Esophagus squamous epithelium (tissue), 5 donors: ENCODE measurements around the gene CBFA2T3. TPM values are rescaled to one million over a fixed set of nuclear protein-coding genes. Genes with fewer than 3 reads are reported as not detected.
A peak's percentile ranks its signal among the peaks of the same experiment; 100 is the strongest.

Experiments used
- DNase-seq: peaks from one replicate; lab custom pipeline; 2025; lab: John Stamatoyannopoulos, UW
- H3K27ac ChIP-seq, 4 donors: fragments of 200-600 bp; sonication (generic); one replicate each; pipeline ENCODE4 v1.5.1; 2016 to 2019; ENCODE audit warnings: mild to moderate bottlenecking in 1 of 4
- H3K27me3 ChIP-seq, 4 donors: fragments of 200-600 bp; sonication (generic); 1 replicate in 3 of 4; 2 replicates in 1 of 4; pipeline versions ENCODE4 v1.5.1 to v1.6.0; 2017 to 2021; ENCODE audit warnings: antibody characterized with exemption in 1 of 4
- H3K36me3 ChIP-seq, 3 donors: fragments of 200-600 bp; sonication (generic); one replicate each; pipeline ENCODE4 v1.5.1; 2016 to 2019
- H3K4me1 ChIP-seq, 3 donors: fragments of 200-600 bp; sonication (generic); one replicate each; pipeline ENCODE4 v1.5.1; 2017 to 2019
- H3K4me3 ChIP-seq, 4 donors: fragments of 200-600 bp; sonication (generic); 1 replicate in 3 of 4; 2 replicates in 1 of 4; pipeline ENCODE4 v1.5.1; 2016 to 2019; ENCODE audit warnings: mild to moderate bottlenecking in 2 of 4, moderate library complexity in 1 of 4
- H3K9me3 ChIP-seq, 3 donors: fragments of 200-600 bp; sonication (generic); one replicate each; pipeline ENCODE4 v1.5.1; 2016 to 2019
- POLR2A ChIP-seq, 4 donors: fragments of 450-650 bp; IDR thresholded peaks; one replicate each; pipeline ENCODE4 v1.6.1; 2017; ENCODE audit warnings: antibody characterized with exemption in 4 of 4, mild to moderate bottlenecking in 4 of 4, moderate library complexity in 3 of 4
- WGBS, 2 donors: methylation state at CpG; one replicate each; pipeline ENCODE4 v1.1.5; 2018; 5-methylcytosine and 5-hydroxymethylcytosine counted together
- intact Hi-C: fragments of 100-400 bp; cut with DNase I; formaldehyde crosslinking; loops from one replicate; pipeline ENCODE4 v1.15.0; 2022
- total RNA-seq, 4 donors: library from RNA; depleted of rRNA; stranded (reverse); fragments of >200 nt; gene quantifications; one replicate each; pipeline ENCODE4 v1.1.0, GENCODE V29; 2016
- TF ChIP-seq, protein P1 (sequence below), 6 experiments: fragments of 450-650 bp in 4 of 6; fragments of 200-600 bp in 2 of 6; sonication (generic) in 2 of 6; IDR thresholded peaks; one replicate each; pipeline ENCODE4 v1.5.1; 2016 to 2019; ENCODE audit warnings: antibody characterized with exemption in 6 of 6, mild to moderate bottlenecking in 4 of 6, moderate library complexity in 4 of 6
- donor health status: DM: yes; HTN: yes; CAD: no.

The CBFA2T3 gene
- total RNA-seq, 4 donors from 2014 or later, result 0.18 to 2.7 (median 1.4) TPM

DNA sequence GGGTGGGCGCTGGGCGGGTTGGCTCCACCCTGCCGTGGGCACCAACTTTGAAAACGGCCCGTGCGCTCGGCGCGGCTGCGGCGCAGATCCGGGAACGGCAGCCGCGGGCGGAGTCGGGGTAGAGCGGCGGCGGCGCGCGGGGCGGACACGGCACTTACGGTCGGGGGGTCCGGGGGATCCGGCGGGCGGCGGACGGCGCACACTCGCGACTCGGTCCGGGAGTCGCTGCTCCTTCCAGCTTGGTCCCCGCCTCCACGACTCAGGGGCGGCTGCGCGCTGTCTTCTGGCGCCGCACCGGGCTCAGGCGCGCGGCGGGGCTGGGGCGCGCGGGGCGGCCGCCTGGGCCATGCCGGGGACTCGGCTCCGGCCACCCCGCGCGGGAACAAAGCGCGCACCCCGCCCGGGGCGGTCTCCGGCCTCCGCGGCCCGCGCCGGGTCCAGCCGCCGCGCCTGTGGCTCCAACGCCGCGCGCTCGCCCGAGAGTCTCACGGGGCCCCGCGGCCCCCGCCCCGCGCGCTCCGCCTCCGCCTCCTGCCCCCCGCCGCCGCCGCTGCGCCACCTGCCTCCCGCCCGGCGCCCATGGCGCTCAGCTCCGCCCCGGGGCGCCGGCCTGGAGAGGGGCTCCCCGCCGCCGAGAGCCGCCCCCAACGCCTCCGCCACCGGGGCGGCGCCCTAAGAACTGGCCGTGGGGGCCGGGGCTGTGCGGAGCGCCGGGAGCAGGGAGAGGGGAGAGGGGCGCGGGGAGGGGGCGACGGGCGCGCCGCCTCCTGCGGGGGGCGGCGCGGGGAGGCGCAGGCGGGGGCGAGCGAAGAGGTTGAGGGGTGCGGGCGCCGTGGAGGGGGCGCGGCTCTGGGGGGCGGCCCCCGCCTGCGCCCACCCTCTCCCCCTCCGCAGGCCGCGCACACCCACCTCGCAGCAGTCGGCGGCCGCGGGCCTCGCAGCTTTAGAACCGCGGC, 35.9 kb downstream of the CBFA2T3 start:
- DNase-seq, result no peak
- H3K4me3 ChIP-seq, result peak overlapping the region; percentile 30 to 64 (median 45)
- no peaks in the 10 kb centered on the region for H3K36me3 ChIP-seq
- intact Hi-C loops, result loop anchor here (5.0 kb wide), 1 partner anchor 226 kb away; no protein-coding TSS in a partner anchor
- H3K9me3 ChIP-seq, result no peaks in the 10 kb centered on the region
- no CpG with 5 or more reads among the region's 152 CpGs for WGBS, 2 donors
- peaks cover 43 to 64% (median 45%) of the 10 kb centered on the region in 3 donors for H3K4me1 ChIP-seq
- peak overlapping the region; percentile 55 to 75 (median 68) for H3K27ac ChIP-seq
- TF ChIP-seq, protein P1, sequence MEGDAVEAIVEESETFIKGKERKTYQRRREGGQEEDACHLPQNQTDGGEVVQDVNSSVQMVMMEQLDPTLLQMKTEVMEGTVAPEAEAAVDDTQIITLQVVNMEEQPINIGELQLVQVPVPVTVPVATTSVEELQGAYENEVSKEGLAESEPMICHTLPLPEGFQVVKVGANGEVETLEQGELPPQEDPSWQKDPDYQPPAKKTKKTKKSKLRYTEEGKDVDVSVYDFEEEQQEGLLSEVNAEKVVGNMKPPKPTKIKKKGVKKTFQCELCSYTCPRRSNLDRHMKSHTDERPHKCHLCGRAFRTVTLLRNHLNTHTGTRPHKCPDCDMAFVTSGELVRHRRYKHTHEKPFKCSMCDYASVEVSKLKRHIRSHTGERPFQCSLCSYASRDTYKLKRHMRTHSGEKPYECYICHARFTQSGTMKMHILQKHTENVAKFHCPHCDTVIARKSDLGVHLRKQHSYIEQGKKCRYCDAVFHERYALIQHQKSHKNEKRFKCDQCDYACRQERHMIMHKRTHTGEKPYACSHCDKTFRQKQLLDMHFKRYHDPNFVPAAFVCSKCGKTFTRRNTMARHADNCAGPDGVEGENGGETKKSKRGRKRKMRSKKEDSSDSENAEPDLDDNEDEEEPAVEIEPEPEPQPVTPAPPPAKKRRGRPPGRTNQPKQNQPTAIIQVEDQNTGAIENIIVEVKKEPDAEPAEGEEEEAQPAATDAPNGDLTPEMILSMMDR (IDR thresholded peaks at IDR 0.05), result no peak
- no peak for TF ChIP-seq POLR2A (IDR thresholded peaks at IDR 0.05)
- H3K27me3 ChIP-seq, result peaks cover 14 to 97% (median 17%) of the 10 kb centered on the region in 4 donors

DNA sequence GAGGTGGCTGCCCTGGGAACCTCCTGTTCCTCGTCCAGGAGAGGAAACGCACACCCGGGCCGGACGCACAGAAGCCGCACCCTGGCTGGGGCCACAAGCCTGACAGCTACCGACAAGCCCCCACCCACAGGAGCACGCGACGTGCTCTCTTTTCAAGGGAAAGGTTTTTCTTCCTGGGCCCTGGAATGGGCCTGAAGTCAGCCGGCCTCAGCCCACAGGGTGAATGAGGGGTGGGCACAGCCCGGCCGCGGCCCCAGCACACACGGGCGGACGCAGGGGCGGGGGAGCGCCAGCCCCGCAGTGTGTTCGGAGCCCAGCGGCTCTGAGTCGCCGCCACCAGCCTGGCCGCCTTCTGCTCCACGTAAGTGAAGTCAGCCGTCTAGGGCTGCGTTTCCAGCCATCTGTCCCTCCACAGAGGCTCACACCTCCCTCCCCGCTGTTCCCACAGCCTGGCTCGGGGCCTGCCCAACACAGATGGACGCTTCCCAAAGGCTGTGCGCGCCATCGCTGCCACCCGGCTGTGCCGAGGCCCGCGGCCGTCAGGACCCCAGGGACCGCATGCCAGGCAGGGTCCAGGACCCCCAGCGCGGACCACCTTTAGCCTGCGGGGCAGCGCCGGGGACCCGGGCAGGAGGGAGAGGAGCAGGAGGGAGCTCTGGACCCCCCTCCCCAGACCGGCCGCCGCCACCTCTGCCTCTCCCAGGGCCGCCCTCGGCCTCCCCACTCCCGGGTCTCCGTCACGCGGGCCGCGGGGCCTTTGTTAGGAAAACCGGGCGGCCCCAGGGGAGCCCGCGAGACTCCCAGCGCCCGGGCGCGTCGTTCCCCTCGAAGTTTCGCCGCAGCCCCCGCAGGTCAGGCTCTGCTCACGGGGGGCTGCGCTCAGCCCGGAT, 36.8 kb downstream of the CBFA2T3 start:
- TF ChIP-seq, protein P1 (IDR thresholded peaks at IDR 0.05), result no peak
- no peak for TF ChIP-seq POLR2A (IDR thresholded peaks at IDR 0.05)
- no peaks in the 10 kb centered on the region for H3K9me3 ChIP-seq
- peaks cover 14 to 97% (median 17%) of the 10 kb centered on the region in 4 donors for H3K27me3 ChIP-seq
- DNase-seq, result no peak
- peaks cover 50 to 71% (median 52%) of the 10 kb centered on the region in 3 donors for H3K4me1 ChIP-seq
- H3K36me3 ChIP-seq, result no peaks in the 10 kb centered on the region
- H3K27ac ChIP-seq, result peak overlapping the region; percentile 55 to 75 (median 68)
- WGBS, 2 donors, result 0% methylated on average over 15 of the region's 73 CpGs; no CpG with 5 or more reads in 1 of the 2 donors
- intact Hi-C loops, result loop anchor here (5.0 kb wide), 1 partner anchor 227 kb away; no protein-coding TSS in a partner anchor
- H3K4me3 ChIP-seq, result peak overlapping the region; percentile 30 to 64 (median 45)

DNA sequence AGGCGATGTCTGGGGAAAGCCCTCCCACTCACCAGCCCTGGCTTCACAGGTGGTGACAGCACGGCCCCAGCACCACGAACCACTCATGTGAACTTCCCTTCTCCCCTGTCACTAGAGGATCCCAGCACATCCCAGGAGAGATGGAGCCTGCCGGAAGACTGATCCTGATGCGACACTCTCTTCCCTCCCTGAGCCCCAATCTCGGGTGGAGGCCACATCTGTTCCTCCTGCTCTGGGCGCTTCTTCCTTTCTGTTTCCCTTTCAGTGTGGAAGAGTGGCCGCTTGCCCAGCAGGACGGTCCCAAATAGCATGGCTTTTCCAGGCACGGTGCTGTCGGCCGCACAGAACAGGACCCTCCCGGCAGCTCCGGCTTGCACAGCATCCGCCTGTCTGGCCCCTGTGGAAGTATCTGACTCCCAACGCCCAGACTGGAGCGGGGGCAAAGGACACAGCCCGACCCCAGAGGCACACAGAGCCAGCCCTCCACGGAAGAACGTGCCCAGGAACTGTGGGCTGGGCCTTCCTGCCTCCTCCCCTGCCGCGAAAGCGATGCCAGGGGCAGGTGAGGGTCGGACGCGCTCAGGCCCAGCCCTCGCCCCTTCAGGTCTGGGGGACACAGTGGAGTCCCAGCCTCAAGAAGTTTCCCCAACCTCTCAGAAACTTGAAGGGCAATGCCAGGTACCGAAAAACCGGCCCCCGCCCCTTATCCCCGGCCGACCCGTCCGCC, 37.6 kb downstream of the CBFA2T3 start:
- Histone ChIP-seq H3K4me3 (peak overlapping the region; percentile 30 to 64 (median 45)), H3K27ac (peak overlapping the region in 3 of 4 donors; percentile 61 to 75 (median 74)), H3K27me3 (peaks cover 14 to 96% (median 17%) of the 10 kb centered on the region in 4 donors), H3K36me3 (no peaks in the 10 kb centered on the region), H3K4me1 (peaks cover 50 to 71% (median 52%) of the 10 kb centered on the region in 3 donors), H3K9me3 (no peaks in the 10 kb centered on the region)
- intact Hi-C loops, result no loop called here
- DNase-seq, result no peak
- TF ChIP-seq, protein P1 (IDR thresholded peaks at IDR 0.05), result no peak
- TF ChIP-seq POLR2A (IDR thresholded peaks at IDR 0.05), result no peak
- 20 to 23% methylated on average over 9 to 13 of the region's 34 CpGs for WGBS, 2 donors

DNA sequence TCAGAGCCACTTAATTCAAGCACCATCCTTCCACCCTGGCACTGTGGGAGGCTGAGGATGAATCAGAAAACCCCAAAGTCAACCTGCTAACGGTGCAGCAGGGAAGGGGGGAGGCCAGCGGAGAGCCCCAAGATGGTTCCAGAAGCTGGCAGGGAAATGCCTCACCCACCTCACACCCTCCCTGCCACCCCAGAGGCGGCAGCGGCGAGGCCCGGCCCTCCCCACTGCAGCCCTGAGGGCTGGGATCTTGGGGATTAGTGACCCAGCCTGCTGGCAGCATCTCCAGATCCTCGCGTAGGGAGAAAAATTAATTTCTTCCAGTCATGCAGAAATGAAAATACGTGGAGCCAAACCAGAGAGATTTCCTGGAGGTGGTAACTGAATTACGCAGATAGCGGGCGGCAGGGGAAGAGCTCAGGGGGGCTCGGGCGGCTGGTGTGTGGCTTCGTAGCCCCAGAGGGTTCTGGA, 38.2 kb downstream of the CBFA2T3 start:
- intact Hi-C loops, result no loop called here
- Histone ChIP-seq H3K4me1 (peaks cover 50 to 71% (median 52%) of the 10 kb centered on the region in 3 donors), H3K36me3 (no peaks in the 10 kb centered on the region), H3K27me3 (peaks cover 14 to 98% (median 17%) of the 10 kb centered on the region in 4 donors), H3K27ac (peak overlapping the region in 3 of 4 donors; percentile 61 to 75 (median 74)), H3K9me3 (no peaks in the 10 kb centered on the region), H3K4me3 (peak overlapping the region in 2 of 4 donors; percentile 57 to 64)
- no peak for DNase-seq
- 21 to 30% methylated on average over 6 to 7 of the region's 15 CpGs for WGBS, 2 donors
- TF ChIP-seq, protein P1 (IDR thresholded peaks at IDR 0.05), result no peak
- no peak for TF ChIP-seq POLR2A (IDR thresholded peaks at IDR 0.05)
